Measurements from ENCODE around the gene NBL1.

The NBL1 gene

DNA sequence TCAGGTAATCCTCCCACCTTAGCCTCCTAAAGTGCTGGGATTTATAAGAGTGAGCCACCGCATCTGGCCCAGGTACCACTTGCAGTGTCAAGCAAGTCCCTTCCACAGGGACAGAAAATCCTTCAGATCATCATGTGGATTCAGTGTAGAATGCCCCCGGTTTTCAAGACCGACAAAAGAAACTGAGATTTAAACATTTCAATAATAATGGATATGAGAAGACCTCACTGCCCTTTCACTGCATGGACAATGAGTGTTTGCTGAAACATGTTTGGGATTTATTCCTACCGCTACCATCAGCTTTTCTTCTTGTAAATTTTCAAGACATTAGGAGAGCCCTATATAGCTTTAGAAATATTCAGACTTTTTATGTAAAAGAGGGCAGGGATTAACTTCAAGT lies 62.0 kb downstream of the NBL1 start:
- DNase-seq, result no peak
